Prostate gland (tissue), 2 donors: ENCODE data around the gene FAM185A. TPM values are rescaled to one million over a fixed set of nuclear protein-coding genes. Genes with fewer than 3 reads are reported as not detected.
"Not testable (repeated sequence)": the region's sequence is repeated elsewhere in the genome, so short reads cannot be mapped to it uniquely, and the experiment has no call there.

Experiments used
- DNase-seq: peaks from one replicate; pipeline ENCODE4 v3.0.0-alpha.2; 2019; ENCODE audit warnings: low spot score
- H3K27ac ChIP-seq, 2 donors: fragments of 200-600 bp; sonication (generic); 2 replicates each; pipeline ENCODE4 v1.5.1; 2017 to 2019
- H3K27me3 ChIP-seq: fragments of 200-600 bp; sonication (generic); replicated peaks from 2 replicates; pipeline ENCODE4 v1.5.1; 2019; ENCODE audit not compliant: insufficient read depth
- H3K36me3 ChIP-seq, 2 donors: fragments of 200-600 bp; sonication (generic); 1 replicate in 1 of 2; 2 replicates in 1 of 2; pipeline versions ENCODE4 v1.5.1 to v1.8.1; 2017 to 2019
- H3K4me1 ChIP-seq: fragments of 200-600 bp; sonication (generic); replicated peaks from 2 replicates; pipeline ENCODE4 v1.5.1; 2019
- H3K4me3 ChIP-seq, 2 donors: fragments of 200-600 bp; sonication (generic); 2 replicates each; pipeline ENCODE4 v1.5.1; 2017 to 2019
- H3K9me3 ChIP-seq: fragments of 200-600 bp; sonication (generic); 2 replicates; pipeline ENCODE4 v1.5.1; 2017
- WGBS: methylation state at CpG from one replicate; pipeline ENCODE4 v1.1.5; 2018; 5-methylcytosine and 5-hydroxymethylcytosine counted together
- intact Hi-C: fragments of 100-400 bp; cut with DNase I; formaldehyde crosslinking; loops from one replicate; pipeline ENCODE4 v1.14.2; 2022
- total RNA-seq, 2 donors: library from RNA; depleted of rRNA; stranded (reverse); fragments of >200 nt; gene quantifications; one replicate each; pipeline ENCODE4 v1.1.0, GENCODE V29; 2016
- TF ChIP-seq, protein P1 (sequence below), 4 experiments: fragments of 200-600 bp in 2 of 4; fragments of 450-650 bp in 2 of 4; sonication (generic) in 2 of 4; IDR thresholded peaks; 1 replicate in 3 of 4; 2 replicates in 1 of 4; pipeline ENCODE4 v1.5.1; 2016 to 2019; ENCODE audit warnings: antibody characterized with exemption in 4 of 4, mild to moderate bottlenecking in 2 of 4, moderate library complexity in 2 of 4

FAM185A gene
- total RNA-seq, 2 donors from 2014 or later = 15.2 to 16.5 TPM

DNA sequence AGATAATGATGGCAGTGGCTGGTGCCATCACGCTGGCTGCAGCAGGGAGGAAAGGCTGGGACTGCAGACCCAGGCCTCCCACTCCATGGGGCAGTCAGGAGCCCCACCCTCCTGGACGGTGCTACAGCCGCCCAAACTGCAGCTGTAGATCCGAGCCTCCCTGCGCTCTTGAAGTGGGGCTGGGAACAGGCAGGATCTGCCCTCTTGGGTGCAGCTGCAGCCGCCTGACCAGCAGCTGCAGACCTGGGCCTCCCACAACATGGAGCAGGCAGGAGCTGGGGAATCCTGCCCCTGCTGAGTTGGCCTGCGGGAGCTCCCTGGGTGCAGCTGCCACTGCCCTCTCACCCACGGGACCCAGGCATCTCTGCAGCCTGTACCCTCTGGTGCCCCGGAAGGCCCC, 4.9 kb upstream of the FAM185A start:
- 87% methylated on average over 8 of the region's 9 CpGs for WGBS
- H3K36me3 ChIP-seq, DNase-seq, H3K4me1 ChIP-seq, intact Hi-C loops, H3K27me3 ChIP-seq, H3K4me3 ChIP-seq, H3K9me3 ChIP-seq, H3K27ac ChIP-seq: not testable (repeated sequence)

GRCh38 chr7:102745494-102746288, 3.1 kb upstream of the FAM185A start:
- intact Hi-C loops = not testable (repeated sequence)

DNA sequence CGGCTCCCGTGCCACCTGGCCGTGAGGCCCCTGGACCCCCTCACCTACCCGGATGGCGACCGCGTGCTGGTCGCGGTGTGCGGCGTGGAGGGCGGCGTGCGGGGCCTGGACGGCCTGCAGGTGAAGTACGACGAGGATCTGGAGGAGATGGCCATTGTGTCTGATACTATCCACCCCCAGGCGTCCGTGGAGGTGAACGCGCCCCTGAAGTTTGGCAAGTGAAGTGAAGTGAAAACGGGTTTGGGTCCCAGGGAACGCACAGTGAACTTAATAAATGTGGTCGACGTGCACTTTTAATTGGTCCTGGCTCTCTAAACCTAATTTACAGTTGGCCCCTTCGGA, 617 bp downstream of the FAM185A start:
- H3K36me3 ChIP-seq, intact Hi-C loops, DNase-seq, H3K4me1 ChIP-seq, H3K9me3 ChIP-seq, H3K27me3 ChIP-seq: not testable (repeated sequence)
- Histone ChIP-seq H3K4me3 (peak overlapping the region; percentile 55 to 56), H3K27ac (peak overlapping the region in 1 of 2 donors; percentile 70)
- WGBS = 14% methylated on average over 6 of the region's 26 CpGs

More at GRCh38 chr7:102745494-102746288, 3.1 kb upstream of the FAM185A start:
- not testable (repeated sequence) for H3K9me3 ChIP-seq, H3K36me3 ChIP-seq, DNase-seq, H3K27ac ChIP-seq, H3K4me3 ChIP-seq, H3K27me3 ChIP-seq, H3K4me1 ChIP-seq
- WGBS = 70% methylated on average over 4 of the region's 4 CpGs

- H3K27ac ChIP-seq, H3K4me3 ChIP-seq, H3K9me3 ChIP-seq, DNase-seq, intact Hi-C loops, H3K4me1 ChIP-seq, H3K27me3 ChIP-seq, H3K36me3 ChIP-seq: not testable (repeated sequence)
- 56% methylated on average over 1 of the region's 1 CpG for WGBS
- TF ChIP-seq, protein P1, sequence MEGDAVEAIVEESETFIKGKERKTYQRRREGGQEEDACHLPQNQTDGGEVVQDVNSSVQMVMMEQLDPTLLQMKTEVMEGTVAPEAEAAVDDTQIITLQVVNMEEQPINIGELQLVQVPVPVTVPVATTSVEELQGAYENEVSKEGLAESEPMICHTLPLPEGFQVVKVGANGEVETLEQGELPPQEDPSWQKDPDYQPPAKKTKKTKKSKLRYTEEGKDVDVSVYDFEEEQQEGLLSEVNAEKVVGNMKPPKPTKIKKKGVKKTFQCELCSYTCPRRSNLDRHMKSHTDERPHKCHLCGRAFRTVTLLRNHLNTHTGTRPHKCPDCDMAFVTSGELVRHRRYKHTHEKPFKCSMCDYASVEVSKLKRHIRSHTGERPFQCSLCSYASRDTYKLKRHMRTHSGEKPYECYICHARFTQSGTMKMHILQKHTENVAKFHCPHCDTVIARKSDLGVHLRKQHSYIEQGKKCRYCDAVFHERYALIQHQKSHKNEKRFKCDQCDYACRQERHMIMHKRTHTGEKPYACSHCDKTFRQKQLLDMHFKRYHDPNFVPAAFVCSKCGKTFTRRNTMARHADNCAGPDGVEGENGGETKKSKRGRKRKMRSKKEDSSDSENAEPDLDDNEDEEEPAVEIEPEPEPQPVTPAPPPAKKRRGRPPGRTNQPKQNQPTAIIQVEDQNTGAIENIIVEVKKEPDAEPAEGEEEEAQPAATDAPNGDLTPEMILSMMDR (IDR thresholded peaks at IDR 0.05) = peak in 2 of 4 experiments; percentile 14 to 16
Measured at GRCh38 chr7:102758227-102758626, 9.4 kb downstream of the FAM185A start.

GRCh38 chr7:102759934-102760333, 11.1 kb downstream of the FAM185A start:
- H3K36me3 ChIP-seq, H3K4me3 ChIP-seq, H3K4me1 ChIP-seq, H3K27me3 ChIP-seq, H3K9me3 ChIP-seq, DNase-seq, H3K27ac ChIP-seq: not testable (repeated sequence)
- intact Hi-C loops = loop anchor here (10.0 kb wide), 1 partner anchor 305 kb away; no protein-coding TSS in a partner anchor
- WGBS = 63% methylated on average over 1 of the region's 1 CpG

DNA sequence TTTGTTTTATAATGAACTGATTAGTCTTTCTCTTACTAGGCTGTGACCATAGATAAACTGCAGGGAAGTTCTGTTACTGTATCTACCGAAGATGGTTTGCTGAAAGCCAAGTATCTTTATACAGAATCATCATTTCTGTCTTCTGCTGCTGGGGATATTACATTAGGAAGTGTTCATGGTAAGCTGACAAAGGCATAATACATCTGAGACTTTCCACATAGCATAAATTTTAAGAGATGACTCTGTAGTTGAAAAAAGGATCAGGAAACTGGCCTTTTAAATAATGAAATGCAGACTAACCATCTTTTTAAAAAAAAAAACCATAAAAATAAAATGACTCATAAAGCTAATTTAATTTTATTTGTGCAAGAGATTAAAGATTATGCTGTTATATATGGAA, 12.4 kb downstream of the FAM185A start:
- H3K9me3 ChIP-seq, DNase-seq, H3K36me3 ChIP-seq, H3K4me3 ChIP-seq, H3K27ac ChIP-seq, H3K27me3 ChIP-seq, H3K4me1 ChIP-seq: not testable (repeated sequence)
- intact Hi-C loops = loop anchor here (10.0 kb wide), 1 partner anchor 304 kb away; no protein-coding TSS in a partner anchor
- WGBS = 35% methylated on average over 1 of the region's 1 CpG

GRCh38 chr7:102763295-102763905, 14.6 kb downstream of the FAM185A start:
- DNase-seq, H3K4me3 ChIP-seq, H3K36me3 ChIP-seq, H3K27me3 ChIP-seq, H3K9me3 ChIP-seq, H3K4me1 ChIP-seq: not testable (repeated sequence)
- WGBS = 11% methylated on average over 6 of the region's 6 CpGs
- intact Hi-C loops = loop anchor here (10.0 kb wide), 1 partner anchor 301 kb away; no protein-coding TSS in a partner anchor
- peak overlapping the region in 1 of 2 donors; percentile 36 for H3K27ac ChIP-seq

DNA sequence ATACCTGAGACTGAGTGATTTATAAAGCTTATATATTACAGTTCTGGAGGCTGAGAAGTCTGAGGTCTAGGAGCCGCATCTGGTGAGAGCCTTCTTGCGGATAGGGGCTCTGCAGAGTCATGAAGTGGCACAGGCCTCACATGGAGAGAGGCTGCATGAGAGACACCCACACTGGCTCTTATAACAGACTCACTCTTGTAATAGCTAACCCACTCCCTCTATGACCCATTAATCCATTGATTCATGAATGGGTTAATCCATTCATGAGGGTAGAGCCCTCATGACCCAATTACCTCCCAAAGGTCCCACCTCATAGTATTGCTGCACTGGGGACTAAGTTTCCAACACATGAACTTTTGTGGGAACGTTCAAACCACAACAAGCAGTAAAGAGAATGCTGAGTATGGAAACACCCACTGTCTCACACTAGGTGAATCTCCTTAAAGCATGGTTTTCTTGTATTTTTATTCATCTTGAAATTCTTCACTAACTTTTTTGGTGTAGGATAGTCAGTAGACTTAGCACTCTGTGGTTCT, 20.9 kb downstream of the FAM185A start:
- intact Hi-C loops = loop anchor here (10.0 kb wide), 1 partner anchor 295 kb away; no protein-coding TSS in a partner anchor
- H3K9me3 ChIP-seq, H3K4me3 ChIP-seq, H3K36me3 ChIP-seq, H3K27me3 ChIP-seq, H3K27ac ChIP-seq, H3K4me1 ChIP-seq, DNase-seq: not testable (repeated sequence)
- 96% methylated on average over 2 of the region's 3 CpGs for WGBS

- H3K36me3 ChIP-seq, H3K27ac ChIP-seq, H3K4me1 ChIP-seq, H3K4me3 ChIP-seq, intact Hi-C loops, H3K9me3 ChIP-seq, DNase-seq, H3K27me3 ChIP-seq: not testable (repeated sequence)
- WGBS = 88% methylated on average over 3 of the region's 3 CpGs
Measured at GRCh38 chr7:102770467-102770866, 21.7 kb downstream of the FAM185A start.

- H3K4me3 ChIP-seq, H3K27me3 ChIP-seq: not testable (repeated sequence)
Measured at GRCh38 chr7:102776217-102776616, 27.4 kb downstream of the FAM185A start.

GRCh38 chr7:102778663-102779062, 29.9 kb downstream of the FAM185A start:
- H3K4me3 ChIP-seq, intact Hi-C loops, DNase-seq, H3K27me3 ChIP-seq, H3K9me3 ChIP-seq, H3K4me1 ChIP-seq, H3K27ac ChIP-seq, H3K36me3 ChIP-seq: not testable (repeated sequence)
- 55% methylated on average over 3 of the region's 3 CpGs for WGBS

More at GRCh38 chr7:102776217-102776616, 27.4 kb downstream of the FAM185A start:
- DNase-seq, H3K27ac ChIP-seq, H3K4me1 ChIP-seq, H3K36me3 ChIP-seq, H3K9me3 ChIP-seq, intact Hi-C loops: not testable (repeated sequence)
